GM08714 (cell line): ENCODE data around the gene JAZF1.

Experiments used
- H3K4me3 ChIP-seq: fragments of 200-500 bp; sonication (Bioruptor generic); 2 replicates; pipeline ENCODE4 v1.5.1; 2014; ENCODE audit warnings: mild to moderate bottlenecking, low read length, inconsistent platforms
- ZNF274 ChIP-seq: IDR thresholded peaks from 2 replicates; pipeline ENCODE4 v1.6.1; 2012; ENCODE audit warnings: mild to moderate bottlenecking, low read depth, low read length

The JAZF1 gene

GRCh38 chr7:27962273-27962672 lies 218.3 kb downstream of the JAZF1 start:
- no peak for TF ChIP-seq ZNF274
- no peak overlapping the region for H3K4me3 ChIP-seq

DNA sequence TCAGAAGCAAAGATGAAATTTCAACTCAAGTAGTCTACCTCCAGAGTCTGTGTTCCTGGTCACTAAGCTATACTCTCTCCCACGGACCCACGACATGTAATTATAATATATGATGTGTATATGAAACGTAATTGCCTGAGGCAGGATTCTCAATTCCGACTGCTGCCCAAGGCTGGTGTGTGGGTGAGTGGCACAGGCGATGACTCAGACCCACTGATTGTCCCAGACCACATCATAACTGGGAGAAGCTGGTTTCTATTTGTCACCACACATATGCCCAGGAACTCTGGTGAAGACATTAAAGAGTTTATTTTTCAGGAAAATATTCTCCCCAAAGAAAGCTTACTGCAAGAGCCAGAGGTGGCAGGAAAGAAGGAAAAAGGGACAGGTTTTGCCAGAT lies 219.3 kb downstream of the JAZF1 start:
- no peak overlapping the region for H3K4me3 ChIP-seq
- no peak for TF ChIP-seq ZNF274

DNA sequence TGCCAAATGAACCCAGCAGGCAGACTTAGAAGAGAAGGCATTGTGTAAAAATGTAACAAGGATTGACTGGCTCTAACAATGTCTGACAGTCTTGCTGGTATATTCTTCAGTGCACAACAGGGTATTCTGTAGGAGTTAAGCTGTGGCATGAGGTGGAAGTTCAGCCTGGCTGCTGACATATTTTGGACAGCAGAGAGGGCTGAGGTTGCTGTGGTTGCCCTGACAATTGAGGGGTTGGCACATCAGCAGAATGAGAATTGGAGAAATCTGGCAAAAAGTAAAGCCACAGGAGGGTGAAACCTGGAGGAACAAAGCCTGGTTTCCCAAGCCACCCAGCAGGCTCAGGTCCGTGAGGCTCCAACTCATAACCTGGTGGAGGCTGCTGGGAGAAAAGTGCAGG lies 220.2 kb downstream of the JAZF1 start:
- H3K4me3 ChIP-seq: no peak overlapping the region
- no peak for TF ChIP-seq ZNF274

DNA sequence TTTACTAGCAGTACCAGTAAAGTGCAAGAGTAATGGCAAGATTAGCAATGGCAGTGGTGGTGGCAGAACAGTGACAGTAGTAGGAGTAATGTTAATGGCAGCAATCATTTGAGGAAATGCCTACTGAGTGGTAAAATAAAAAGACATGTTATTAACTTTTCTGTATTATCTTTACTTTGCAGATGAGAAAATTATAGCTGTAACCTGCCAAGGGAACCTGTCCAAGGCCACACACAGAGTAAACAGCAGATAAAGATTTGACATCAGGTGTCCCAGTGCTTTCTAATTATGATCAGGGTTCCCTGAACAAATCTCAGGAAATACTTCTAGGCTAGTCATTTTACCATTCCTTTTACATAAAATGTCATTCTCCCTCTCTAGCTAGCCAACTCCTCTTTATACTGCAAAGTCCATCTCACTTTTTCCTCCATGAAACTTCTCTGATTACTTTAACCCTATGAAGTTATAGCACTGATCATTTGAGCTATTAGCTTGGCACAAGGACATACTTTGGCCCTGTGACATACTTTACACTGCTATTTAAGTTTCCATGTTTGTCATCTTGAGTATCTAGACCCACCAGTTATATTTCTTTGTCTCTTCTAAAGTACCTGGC lies 221.6 kb downstream of the JAZF1 start:
- no peak for TF ChIP-seq ZNF274
- H3K4me3 ChIP-seq: no peak overlapping the region

- TF ChIP-seq ZNF274: no peak
- H3K4me3 ChIP-seq: no peak overlapping the region
Measured at GRCh38 chr7:27955596-27955995, 225.0 kb downstream of the JAZF1 start.

DNA sequence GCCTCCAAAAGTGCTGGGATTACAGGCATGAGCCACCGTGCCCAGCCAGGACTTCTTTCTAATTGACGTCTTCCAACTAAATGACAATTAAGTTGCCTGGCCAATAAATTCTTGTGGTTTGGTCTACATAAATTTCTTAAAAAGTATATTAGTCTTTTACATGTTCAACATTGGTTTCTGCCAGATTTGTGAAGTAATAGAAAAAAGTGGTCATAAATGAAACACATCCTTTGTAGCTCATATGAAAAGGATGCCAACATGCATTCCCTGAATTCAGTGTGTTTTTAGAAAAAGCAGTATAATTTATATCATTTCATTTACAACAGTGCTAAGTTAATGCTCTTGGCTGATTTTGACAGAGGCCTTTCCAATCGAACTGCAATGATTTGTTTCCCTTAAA lies 225.6 kb downstream of the JAZF1 start:
- no peak for TF ChIP-seq ZNF274
- H3K4me3 ChIP-seq: no peak overlapping the region

DNA sequence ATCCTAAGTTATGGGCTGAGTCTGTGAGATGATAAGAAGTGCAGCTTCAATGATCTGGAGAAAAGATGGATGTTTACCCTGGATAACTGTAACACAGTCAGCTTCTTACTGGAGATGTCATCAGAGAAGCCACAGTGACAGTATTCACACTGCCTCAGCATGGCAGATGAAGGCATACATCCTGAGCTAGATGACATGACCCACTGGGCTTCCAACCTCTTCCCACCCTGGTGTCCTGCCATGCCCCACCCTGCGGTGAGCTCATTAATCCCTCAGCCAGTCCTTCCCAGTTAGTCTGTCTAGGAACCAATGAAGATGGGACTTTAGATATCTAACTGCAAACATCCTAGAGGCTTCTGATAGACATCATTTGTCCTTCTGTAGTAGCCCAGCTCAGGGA lies 226.8 kb downstream of the JAZF1 start:
- H3K4me3 ChIP-seq: no peak overlapping the region
- TF ChIP-seq ZNF274: no peak

- no peak overlapping the region for H3K4me3 ChIP-seq
- no peak for TF ChIP-seq ZNF274
Measured at GRCh38 chr7:27953361-27953760, 227.2 kb downstream of the JAZF1 start.

DNA sequence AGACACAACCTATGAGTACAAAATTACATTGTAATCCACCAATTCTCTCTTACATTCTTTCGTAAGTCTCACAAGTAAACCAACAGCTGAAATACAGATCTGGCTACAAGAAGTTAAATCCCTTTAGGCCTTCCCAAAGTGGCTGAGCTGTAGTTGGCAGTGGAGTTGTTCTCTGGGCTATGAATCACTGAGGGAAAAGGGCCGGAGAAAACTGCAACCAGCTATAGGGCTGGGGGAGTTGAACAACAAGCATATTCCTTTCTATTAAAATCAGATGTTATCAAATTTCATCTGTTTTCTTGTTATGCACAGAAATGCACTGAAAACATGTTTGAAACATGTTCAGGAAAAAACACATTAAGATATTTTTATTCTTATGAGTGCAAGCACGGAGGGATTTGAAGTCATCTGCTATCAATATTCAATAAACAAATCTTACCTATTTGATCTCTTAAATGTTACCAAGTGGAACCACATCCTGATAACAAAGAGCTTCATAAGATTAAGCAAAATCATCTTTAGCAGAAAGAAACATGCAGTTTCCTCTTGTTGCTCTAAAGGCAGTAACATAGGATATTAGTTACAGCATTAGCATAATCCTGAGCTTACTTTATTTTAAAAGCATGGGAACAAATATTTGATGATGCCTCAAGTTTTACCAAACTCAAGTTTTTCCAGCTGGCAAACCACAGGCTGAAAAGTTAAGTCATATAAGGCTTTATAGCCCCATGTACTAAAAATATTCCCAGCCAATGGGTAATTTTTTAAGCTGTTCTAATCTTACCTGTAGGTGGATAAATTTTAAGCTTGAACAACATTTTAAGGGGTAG lies 227.9 kb downstream of the JAZF1 start:
- H3K4me3 ChIP-seq: no peak overlapping the region
- TF ChIP-seq ZNF274: no peak

GRCh38 chr7:27950123-27950522 lies 230.5 kb downstream of the JAZF1 start:
- no peak overlapping the region for H3K4me3 ChIP-seq
- no peak for TF ChIP-seq ZNF274

GRCh38 chr7:27948861-27949260 lies 231.7 kb downstream of the JAZF1 start:
- no peak overlapping the region for H3K4me3 ChIP-seq
- TF ChIP-seq ZNF274: no peak

DNA sequence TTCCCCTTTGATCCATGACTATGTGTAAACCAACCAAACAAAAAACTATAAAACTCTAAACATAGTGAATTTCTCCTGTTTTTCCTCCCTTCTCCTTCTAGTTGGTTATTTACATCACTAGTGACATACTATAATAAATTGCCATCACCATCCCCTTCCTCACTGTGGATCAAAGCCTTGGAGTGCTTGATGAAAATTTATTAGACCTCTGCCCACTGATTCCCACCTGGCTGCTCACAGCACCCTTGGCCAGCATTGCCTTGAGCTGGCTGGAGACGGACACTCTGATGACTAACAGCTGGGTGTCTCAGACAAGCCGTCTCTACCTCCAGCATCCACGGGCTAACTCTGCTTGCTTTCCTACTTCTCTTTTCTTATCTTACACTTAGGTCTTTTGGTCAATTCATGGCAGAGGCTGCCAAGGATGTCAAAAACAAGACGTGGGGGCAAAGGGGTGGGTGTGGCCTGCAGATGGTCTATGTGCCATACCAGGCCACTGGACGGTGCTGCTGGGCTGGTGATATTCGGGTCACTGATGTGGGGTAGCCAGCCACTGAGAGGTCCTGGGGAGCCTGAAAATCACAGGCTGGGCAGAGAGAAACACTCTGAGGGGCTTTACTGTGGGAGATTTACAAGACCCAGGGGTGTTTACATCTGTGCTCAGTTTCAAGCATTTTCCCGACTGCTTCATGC lies 232.9 kb downstream of the JAZF1 start:
- H3K4me3 ChIP-seq: no peak overlapping the region
- no peak for TF ChIP-seq ZNF274

- H3K4me3 ChIP-seq: no peak overlapping the region
- no peak for TF ChIP-seq ZNF274
Measured at GRCh38 chr7:27946351-27946750, 234.2 kb downstream of the JAZF1 start.

GRCh38 chr7:27945058-27945795 lies 235.4 kb downstream of the JAZF1 start:
- TF ChIP-seq ZNF274: no peak
- H3K4me3 ChIP-seq: no peak overlapping the region
